Left renal cortex interstitium (tissue), 4 donors: ENCODE measurements around the gene ZMIZ1. TPM values are rescaled to one million over a fixed set of nuclear protein-coding genes. Genes with fewer than 3 reads are reported as not detected.

ENCODE experiments used
- DNase-seq, 4 donors: peaks; one replicate each; pipeline ENCODE4 v3.0.0-alpha.2; 2013; ENCODE audit warnings: low read depth in 4 of 4, low spot score in 2 of 4, missing footprints in 1 of 4
- polyA plus RNA-seq, 4 donors: library from polyadenylated mRNA; unstranded; fragments of 120-200 nt; gene quantifications; one replicate each; pipeline ENCODE4 v1.2.1, GENCODE V29; 2013; ENCODE audit not compliant: insufficient read length in 4 of 4

The ZMIZ1 gene
- polyA plus RNA-seq, 4 donors, result 60.8 to 84.7 (median 74.1) TPM

DNA sequence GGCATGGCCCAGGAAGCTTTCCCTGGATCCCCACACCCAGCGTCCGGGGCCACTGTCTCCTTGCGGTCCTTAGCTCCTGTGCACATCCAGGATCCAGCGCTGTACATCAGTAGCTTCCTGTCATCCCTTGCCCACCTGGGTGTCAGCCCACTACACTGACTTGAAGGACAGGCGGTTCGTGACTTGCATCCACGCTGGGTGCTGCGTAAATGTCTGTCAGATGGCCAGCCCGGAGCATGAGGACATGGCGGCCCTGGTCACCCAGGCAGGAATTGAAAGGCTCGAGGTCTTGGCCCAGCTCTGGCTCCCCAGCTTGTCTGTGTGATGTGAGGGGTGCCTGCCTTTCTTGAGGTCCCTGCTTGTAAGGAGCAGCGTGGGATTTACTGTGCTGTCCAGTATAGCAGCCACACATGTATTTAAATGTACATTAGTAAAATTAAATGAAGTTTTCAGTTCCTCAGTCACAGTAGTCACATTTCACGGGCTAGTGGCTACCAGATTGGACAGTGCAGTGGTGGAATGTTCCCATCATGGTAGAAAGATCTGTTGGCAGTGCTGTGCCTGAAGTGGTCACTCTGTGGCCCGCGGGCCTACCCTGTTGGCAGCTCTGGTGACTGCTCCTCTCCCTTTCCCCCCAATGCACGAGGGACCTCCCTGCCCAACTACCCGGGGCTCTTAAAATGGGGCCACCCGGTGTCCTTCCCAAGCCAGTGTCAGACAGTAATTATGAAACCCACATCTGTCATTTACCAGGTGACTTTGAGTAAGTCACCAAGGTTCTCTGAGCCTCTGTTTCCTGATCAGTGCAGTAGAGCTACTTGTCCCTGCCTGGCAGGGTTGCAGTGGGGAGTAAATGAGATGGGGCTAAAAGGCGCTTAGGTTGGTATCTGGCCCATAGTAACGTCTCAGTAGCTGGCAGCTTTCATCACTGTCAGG lies 180.7 kb downstream of the ZMIZ1 start:
- no peak for DNase-seq

DNA sequence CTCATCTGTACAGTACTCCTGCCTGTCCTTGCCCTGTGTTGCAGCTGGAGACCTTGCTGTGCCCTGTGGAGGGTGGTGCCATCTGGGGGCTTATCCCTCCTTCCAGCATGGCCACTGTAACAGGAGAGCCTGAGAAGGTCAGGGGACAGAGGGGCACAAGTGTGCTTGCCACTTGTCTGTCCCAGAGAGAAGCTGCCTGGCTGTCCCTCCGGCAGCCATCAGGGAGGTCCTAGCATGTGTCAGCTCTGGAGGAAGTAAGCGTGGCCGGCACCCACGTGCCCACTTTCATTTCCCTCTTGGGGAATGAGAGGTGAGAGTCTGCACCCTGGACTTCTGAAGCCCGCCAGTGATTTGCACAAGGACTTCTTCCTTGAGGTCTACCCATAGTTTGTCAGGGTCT lies 181.5 kb downstream of the ZMIZ1 start:
- DNase-seq, result no peak

DNA sequence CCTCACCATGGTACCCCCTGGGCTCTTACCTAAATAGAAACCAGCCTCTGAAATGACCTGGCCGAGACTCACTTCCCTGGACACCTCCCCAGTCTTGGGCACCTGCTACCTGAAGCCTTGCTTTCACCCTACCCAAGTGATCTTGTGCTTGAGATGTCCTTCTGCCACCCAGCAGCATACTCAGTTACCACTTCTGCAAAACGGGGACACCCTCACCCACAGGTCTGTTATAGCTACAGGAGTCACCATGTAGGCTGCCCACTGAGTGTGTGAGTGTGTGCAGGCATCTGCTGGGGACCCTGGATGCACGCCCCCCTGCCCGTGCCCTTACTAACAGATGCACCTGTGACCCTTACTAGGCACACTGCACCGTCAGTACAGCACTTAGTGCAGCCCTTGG lies 183.7 kb downstream of the ZMIZ1 start:
- no peak for DNase-seq

DNA sequence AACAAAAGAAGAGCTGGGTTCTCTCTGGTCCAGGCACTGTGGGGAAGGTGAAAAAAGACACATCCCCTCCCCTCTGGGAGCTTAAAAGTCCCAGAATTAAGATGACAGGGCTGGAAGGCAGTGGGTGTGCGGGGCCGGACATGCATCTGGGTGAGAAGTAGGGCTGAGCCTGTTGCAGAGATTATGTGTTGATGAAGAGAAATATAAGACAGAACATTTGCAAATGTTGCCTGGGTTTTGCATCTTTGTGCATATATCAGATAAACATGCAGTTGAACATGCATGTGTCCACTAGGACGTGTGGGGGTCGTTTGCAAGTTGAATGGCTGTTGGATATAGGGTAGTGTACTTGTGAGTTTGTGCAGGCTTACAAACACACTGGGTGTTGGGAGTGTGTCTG lies 184.2 kb downstream of the ZMIZ1 start:
- no peak for DNase-seq

DNA sequence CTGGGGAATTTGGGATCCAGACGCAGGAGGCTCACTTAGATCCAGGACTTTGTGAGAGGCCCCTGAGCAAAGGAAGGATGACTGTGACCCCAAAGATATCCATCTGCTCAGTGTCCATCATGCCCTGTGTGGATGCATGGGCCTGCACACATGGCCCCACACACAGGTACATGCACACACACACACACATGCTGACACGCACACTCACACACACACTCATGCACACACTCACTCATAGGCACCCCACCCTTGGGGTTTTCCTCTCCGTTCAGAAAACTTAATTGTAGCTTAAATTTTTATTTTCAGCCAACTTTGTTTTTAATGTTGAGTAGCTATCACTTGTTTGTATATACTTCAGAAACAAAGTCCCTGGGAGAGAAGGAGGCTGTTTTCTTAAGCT lies 184.9 kb downstream of the ZMIZ1 start:
- DNase-seq, result no peak

DNA sequence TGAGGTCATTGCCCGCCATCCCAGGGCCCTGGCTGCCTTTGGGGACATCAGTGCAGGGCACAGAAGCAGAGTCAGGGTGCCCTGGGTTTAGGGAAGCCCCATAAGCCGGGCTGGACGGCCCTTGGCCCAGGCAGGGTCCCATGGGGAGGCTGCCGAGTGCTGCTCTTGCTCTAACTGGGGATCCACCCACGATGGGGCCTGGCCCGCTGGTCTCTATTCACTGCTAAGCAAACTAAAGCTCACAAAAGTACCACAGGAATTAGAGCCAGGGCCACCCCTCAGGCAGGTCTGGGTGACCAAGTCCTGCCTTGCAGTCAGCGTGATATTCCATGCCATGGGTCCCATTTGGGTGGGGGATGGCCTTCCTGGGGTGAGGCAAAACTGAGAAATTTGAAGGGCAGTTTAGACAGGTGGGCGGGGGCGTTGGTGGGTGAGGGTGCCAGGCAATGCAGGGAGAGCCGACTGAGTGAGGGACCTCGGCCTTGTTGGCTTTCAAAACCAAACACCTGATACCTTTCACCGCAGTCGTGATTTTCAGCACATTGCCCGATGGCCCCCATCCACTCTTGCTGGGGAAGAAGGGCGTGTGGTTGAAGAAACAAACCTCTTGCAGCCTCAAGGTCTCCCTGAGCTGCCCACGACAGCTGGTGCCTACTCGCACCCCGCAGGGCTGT lies 185.7 kb downstream of the ZMIZ1 start:
- DNase-seq, result no peak

DNA sequence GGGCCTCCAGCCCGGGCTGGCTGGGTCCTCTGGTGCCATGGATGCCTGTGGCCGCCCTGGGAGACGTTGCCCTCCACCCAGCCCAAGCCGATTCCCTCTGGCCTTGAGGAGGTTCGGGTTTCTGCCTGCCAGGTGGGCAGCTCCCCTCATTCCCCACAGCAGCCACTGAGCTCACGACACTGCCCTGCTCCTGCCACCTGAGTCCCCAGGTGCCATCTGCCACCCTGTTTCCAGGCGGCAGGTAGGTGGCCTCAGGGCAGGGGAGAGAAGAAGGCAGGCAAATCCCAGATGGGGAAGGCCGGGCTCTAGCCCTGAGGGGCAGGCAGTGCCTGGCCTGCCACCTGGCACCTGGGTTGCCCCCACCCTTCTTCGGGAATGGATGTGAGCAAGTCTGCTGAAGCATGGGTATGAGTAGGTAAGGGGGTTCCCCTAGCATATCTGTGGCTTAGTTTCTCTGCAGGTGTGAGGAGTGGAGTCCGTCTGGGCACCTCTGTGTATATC lies 186.3 kb downstream of the ZMIZ1 start:
- DNase-seq, result no peak

DNA sequence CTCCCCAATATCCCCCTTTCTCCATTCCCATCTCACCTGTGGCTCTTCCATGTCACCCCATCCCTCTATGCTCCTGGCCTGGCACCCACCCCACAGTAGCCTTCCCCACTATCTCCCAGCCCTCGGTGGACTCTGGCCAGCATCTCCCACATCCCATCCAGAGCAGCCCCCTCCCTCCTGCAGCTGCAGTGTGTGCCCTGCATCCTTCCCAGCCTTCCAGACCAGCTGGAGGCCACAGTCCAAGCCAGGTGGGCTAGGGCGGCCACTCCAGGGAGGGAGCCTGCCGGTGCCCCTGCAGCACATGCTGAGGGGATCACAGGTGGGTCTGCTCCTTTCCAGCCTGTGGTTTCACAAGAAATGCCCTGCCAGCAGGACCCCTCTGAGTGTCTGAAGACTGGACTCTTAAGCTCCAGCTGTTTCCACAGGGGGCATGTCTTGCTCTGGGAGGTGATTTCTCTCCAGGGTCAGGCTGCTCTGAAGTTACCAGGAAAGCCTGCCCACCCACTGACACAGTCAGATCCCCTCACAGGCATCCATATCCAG lies 187.6 kb downstream of the ZMIZ1 start:
- no peak for DNase-seq

DNA sequence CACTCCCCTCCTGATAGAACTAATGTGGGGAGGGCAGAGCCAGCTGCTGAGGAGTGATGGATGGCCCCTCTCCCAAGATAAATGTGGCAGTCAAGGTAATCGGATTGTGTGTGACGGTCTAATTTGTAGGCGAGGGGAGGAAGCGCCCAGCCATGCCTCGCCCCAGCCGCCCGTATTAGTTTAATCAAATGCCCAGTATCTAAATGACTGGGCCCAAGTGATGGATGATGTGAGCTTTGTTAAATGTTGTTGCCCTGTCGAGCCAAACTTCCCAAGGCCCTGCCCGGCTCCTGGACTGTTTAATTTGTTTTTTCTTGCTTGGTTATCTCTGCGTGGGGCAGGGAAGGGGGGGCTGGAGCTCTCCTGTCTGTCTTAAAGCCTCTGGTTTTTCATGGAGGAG lies 190.1 kb downstream of the ZMIZ1 start:
- DNase-seq, result no peak

DNA sequence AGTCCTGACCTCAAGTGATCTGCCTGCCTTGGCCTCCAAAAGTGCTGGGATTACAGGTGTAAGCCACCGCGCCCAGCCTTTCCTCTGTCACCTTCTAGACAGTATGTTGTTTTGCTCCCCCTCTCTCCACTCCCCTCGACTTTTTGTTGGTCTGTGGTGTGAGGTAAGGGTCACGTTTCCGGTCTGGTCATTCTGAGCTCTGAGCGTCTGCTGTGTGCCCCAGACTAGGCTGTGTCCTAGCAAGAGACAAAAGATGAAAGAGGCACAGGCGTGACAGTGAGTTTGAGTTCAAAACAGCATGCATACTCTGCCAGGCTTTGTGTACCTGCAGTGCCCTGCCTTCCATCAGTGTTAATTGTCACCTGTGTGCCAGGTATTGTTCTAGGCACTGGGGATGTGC lies 191.1 kb downstream of the ZMIZ1 start:
- no peak for DNase-seq

DNA sequence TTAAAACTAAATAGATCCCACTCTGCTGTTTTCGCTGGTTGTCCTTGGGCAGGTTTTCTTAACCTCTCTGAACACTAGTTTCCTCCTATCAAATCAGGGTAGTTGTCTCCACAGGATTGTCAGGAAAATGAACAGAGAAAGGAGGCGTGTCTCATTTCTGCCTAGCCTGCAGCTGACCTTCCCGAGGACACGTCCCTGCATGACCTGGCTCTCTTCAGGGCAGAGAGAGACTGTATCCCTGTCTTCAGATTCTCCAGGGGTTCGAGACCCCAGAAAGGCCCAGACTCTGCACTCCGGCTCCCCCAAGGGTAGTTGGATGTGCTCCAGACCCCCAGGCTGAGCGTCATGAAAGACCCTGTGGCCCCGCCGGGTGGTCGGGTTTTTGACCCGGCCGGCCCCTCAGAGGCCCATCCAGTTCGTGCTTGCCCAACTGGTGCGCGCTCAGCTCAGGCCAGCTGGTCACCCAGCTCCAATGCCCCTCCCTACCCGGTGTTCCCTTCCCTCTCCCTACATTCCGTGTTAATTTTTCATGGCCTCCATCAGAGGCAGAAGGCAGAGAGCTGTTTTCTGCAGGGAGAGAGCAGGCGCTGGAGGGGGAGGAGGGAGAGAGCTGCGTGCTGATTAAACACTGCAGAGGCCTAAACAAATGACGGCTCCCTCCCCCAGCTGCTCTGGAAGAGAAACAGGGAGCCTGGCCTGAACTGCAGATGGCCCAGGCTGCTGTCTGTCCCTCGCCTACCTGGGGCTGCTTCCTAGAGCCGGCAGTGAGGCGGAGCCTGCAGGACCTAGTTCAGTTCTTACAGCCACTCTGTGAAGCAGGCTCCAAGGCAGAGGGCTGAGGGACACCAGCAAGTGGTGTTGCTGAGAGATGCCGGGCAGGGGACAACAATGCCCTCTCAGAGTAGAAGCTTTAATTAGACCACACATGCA lies 192.3 kb downstream of the ZMIZ1 start:
- DNase-seq, result no peak

DNA sequence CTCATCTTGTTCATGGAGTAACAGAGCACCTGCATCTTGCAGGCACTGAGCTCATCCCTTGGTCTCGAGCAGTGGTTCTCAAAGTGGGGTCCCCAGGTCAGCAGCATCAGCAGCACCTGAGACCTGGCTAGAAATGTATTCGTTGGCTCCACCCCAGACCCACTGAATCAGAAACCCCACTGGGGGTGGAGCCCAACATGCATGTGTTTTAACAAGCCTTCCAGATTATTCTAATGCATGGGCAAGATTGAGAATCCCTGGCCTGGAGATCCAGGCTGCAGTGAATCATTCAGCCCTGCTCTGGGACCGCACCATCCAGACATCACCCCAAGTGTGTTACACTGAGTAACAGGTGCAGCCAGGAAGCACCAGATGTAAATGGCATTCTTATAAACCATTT lies 193.4 kb downstream of the ZMIZ1 start:
- no peak for DNase-seq

DNA sequence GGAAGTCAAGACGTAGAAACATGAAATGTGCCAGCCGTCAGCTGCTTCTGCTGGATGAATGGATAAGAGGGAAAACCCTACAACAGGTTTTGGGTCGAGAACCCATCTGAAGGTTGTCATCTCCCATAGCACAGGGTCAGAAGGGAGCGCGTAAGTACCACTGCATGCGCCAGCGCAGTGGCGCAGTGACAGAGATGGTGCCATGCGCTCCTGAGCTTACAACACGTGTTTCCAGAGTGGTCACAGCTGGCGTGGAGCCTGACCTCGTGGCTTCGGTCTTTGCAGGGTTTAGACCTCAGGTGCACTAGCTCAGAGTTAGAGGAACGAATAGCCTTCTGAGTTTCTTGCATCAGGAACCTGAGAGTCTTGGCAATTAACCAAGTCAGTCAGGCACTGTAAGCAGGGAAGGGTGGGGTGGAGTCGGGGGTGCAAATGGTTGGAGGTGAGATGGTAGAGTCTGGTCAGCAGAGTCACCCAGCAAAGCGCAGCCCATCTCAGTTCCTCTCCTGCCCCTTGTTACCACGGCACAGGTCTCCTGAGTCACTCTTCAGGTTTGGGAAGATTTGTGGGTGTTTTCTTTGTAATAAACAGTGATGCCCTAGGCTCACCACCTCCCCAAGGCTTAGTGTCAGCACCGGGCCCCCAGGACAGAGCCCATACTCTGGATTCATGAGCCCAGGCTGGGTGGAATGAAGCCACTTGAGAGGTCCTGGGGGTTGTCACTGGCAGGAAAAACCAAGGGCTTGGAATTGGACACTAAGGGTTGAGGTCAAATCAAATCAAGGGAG lies 194.4 kb downstream of the ZMIZ1 start:
- DNase-seq, result no peak

DNA sequence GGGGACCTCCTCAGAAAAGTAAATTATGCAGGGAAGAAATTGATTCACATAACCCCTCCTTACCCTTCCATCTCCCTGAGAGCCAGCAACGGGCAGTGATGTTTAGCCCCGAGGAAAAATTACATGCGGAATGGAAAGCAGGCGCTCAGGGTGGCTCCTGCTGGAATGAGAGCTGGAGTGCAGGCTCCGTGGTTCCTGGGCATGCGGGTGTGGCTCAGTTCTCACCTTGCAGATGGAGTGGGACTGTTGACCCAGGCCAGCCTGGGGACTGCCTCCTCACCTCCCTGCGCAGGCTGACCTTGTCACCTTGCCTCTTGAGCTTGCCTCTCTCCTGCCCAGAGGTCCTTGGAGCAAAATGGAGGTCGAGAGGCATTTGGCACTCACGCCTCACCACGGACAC lies 195.2 kb downstream of the ZMIZ1 start:
- DNase-seq, result no peak

DNA sequence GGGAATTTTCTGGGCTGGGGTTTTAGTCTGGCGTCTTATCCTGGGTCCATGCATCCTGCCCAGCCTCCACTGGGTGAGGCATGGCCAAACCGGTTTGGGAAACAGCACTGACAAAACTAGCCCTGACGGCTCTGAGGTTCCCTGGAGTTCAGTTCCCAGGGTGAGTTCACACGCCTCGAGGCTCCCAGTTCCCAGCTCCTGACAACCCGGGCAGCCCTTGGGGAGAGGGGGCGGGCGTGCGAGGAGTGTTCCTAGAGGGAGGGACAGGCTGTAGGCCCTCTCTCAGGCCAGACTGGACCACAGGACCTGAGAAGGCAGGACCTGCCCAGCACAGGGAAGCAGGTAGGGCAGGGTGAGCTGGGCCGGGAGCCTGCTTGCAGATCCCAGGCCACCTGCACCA lies 196.2 kb downstream of the ZMIZ1 start:
- no peak for DNase-seq

DNA sequence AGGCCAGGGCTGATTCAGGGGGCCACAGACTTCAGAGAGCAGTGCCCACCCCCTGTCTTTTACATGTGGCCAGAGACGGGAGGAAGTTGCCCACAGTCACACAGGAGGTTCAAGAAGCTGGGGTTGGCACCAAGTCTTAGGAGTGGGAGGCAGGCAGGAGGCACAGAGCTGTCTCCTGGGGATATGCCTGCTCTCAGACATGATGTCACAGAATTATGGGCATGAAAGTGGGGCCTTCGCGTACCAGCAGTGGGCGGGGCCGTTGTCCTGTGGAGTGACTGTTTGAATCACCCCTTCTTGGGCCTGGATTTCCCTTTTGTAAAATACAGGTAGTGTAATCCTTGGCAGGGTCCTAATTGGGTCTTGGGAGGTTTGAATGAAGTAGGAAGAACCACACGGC lies 197.3 kb downstream of the ZMIZ1 start:
- no peak for DNase-seq

DNA sequence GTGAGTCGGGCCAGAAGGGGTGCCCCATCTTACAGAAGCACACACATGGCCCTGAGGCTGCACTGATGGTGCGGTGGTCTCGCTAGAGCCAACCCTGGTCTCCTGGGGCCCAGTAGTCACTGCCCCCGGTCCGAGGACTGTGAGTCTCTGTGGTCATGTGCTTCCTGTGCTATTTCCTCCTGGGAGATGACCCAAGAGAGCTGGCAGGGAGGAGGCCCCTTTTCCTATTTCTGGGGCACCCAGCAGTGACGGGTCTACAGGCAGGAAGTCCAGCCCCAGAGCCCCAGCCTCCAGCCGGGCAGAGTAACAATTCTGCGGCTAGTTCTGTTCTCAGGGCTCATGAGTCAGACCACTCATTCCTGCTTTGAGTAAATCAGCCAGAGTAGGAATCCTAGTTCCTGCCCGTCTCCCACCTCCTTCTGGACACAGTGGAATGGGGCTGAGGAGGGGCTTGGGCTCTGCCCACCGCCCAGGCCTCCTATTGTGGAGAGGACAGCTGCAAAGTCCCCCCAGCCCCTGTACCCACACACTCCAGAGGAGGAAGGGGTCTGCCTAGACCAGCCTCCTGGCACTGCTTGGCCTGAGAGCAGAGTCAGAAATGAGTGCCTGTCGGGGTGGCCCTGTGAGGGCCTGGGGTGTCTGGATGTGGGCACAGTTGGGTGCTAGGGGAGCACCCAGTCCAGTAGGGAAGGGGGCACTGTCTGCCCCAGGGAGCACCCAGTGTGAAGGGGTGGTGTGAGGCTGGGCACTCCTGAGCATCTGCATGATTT lies 198.0 kb downstream of the ZMIZ1 start:
- DNase-seq, result no peak

DNA sequence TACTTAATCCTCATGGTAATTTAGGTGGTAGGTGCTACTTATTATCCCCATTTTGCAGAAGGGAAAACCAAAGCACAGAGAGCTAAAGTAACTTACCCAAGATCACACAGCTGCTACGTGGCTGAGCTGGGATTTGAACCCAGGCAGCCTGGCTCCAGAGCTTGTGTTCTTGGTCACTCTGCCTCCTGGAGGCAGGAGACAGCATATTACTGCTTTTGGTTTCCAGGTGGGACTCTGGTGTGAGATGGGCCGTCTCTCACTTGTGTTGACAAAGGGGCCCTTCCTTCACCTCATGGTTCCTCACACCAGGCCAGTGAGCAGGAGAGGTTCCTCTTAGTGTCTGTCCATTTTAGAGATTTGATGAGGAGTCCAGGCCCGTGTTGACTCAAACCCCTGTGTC lies 198.7 kb downstream of the ZMIZ1 start:
- DNase-seq, result no peak

DNA sequence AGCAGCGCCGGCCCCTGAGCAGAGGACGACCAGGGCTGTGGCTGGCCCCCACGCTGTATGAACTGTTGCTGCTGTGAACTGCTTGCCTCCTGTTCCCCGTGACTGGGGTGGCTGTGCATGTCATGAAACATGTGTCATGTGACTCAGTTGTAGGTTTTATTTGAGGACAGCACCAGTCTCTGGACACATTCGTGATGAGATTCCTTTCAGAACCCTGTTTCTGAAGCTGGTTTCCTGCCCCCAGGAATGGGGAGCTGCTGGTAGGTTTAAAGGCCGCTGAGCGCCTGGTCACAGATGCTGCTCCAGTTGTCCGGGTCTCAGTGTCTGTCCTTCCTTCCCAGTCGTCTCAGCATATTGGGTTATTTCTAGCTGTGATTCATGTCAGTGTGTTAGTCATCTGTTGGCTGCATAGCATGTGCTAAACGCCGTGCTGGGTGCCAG lies 199.4 kb downstream of the ZMIZ1 start:
- no peak for DNase-seq
